Mesothelial cell of epicardium (in vitro differentiated cells): Measurements from ENCODE around the gene DIAPH2. TPM values are rescaled to one million over a fixed set of nuclear protein-coding genes. Genes with fewer than 3 reads are reported as not detected.

Experiments used
- DNase-seq, 2 experiments: peaks; one replicate each; pipeline ENCODE4 v3.0.0; 2021; ENCODE audit warnings: low spot score in 2 of 2; ENCODE audit not compliant: unreplicated experiment in 2 of 2
- H3K27ac Mint-ChIP-seq: 2 replicates; pipeline ENCODE4 v1.8.0; 2021; ENCODE audit warnings: mixed read lengths
- H3K27me3 Mint-ChIP-seq: 2 replicates; pipeline ENCODE4 v1.8.0; 2021; ENCODE audit warnings: low read depth, mixed read lengths
- H3K36me3 Mint-ChIP-seq: 2 replicates; pipeline ENCODE4 v1.8.0; 2021; ENCODE audit warnings: mixed read lengths
- H3K4me1 Mint-ChIP-seq: 2 replicates; pipeline ENCODE4 v1.8.0; 2021; ENCODE audit warnings: mixed read lengths
- H3K4me3 Mint-ChIP-seq: 2 replicates; pipeline ENCODE4 v1.8.0; 2021; ENCODE audit warnings: mild to moderate bottlenecking, moderate library complexity, mixed read lengths
- H3K9me3 Mint-ChIP-seq: 2 replicates; pipeline ENCODE4 v1.8.0; 2021; ENCODE audit warnings: mixed read lengths
- total RNA-seq: library from RNA; stranded (reverse); gene quantifications from 3 replicates; pipeline ENCODE4 v1.2.1, GENCODE V29; 2021
- TF ChIP-seq, protein P1 (sequence below): fragments of 200-600 bp; sonication (generic); IDR thresholded peaks from one replicate; pipeline ENCODE4 v1.5.0; 2021; ENCODE audit warnings: antibody characterized with exemption; ENCODE audit not compliant: unreplicated experiment

Gene DIAPH2
- total RNA-seq, 1 donor from 2014 or later: 19.2 TPM

GRCh38 chrX:97210501-97210900, 525.9 kb downstream of the DIAPH2 start:
- Mint-ChIP-seq H3K4me3 (no peak overlapping the region), H3K9me3 (no peaks in the 10 kb centered on the region), H3K36me3 (no peaks in the 10 kb centered on the region), H3K27ac (no peak overlapping the region), H3K4me1 (peaks cover 5% of the 10 kb centered on the region), H3K27me3 (no peaks in the 10 kb centered on the region)
- no peak for DNase-seq
- TF ChIP-seq, protein P1, sequence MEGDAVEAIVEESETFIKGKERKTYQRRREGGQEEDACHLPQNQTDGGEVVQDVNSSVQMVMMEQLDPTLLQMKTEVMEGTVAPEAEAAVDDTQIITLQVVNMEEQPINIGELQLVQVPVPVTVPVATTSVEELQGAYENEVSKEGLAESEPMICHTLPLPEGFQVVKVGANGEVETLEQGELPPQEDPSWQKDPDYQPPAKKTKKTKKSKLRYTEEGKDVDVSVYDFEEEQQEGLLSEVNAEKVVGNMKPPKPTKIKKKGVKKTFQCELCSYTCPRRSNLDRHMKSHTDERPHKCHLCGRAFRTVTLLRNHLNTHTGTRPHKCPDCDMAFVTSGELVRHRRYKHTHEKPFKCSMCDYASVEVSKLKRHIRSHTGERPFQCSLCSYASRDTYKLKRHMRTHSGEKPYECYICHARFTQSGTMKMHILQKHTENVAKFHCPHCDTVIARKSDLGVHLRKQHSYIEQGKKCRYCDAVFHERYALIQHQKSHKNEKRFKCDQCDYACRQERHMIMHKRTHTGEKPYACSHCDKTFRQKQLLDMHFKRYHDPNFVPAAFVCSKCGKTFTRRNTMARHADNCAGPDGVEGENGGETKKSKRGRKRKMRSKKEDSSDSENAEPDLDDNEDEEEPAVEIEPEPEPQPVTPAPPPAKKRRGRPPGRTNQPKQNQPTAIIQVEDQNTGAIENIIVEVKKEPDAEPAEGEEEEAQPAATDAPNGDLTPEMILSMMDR: no peak

- H3K36me3 Mint-ChIP-seq: no peaks in the 10 kb centered on the region
- peaks cover 6% of the 10 kb centered on the region for H3K4me1 Mint-ChIP-seq
- no peaks in the 10 kb centered on the region for H3K9me3 Mint-ChIP-seq
- H3K27ac Mint-ChIP-seq: no peak overlapping the region
- no peak for DNase-seq
- no peaks in the 10 kb centered on the region for H3K27me3 Mint-ChIP-seq
- TF ChIP-seq, protein P1: no peak
- no peak overlapping the region for H3K4me3 Mint-ChIP-seq
Measured at GRCh38 chrX:97211070-97211469, 526.4 kb downstream of the DIAPH2 start.

- DNase-seq: no peak
- H3K36me3 Mint-ChIP-seq: no peaks in the 10 kb centered on the region
- TF ChIP-seq, protein P1: no peak
- no peaks in the 10 kb centered on the region for H3K9me3 Mint-ChIP-seq
- H3K4me1 Mint-ChIP-seq: peaks cover 16% of the 10 kb centered on the region
- no peak overlapping the region for H3K4me3 Mint-ChIP-seq
- H3K27me3 Mint-ChIP-seq: no peaks in the 10 kb centered on the region
- H3K27ac Mint-ChIP-seq: no peak overlapping the region
Measured at GRCh38 chrX:97215186-97215585, 530.5 kb downstream of the DIAPH2 start.

GRCh38 chrX:97224148-97224547, 539.5 kb downstream of the DIAPH2 start:
- TF ChIP-seq, protein P1: no peak
- no peaks in the 10 kb centered on the region for H3K9me3 Mint-ChIP-seq
- DNase-seq: no peak
- peaks cover 21% of the 10 kb centered on the region for H3K4me1 Mint-ChIP-seq
- no peaks in the 10 kb centered on the region for H3K36me3 Mint-ChIP-seq
- no peaks in the 10 kb centered on the region for H3K27me3 Mint-ChIP-seq
- H3K27ac Mint-ChIP-seq: no peak overlapping the region
- no peak overlapping the region for H3K4me3 Mint-ChIP-seq

- Mint-ChIP-seq H3K4me1 (peaks cover 12% of the 10 kb centered on the region), H3K27me3 (no peaks in the 10 kb centered on the region), H3K36me3 (no peaks in the 10 kb centered on the region), H3K4me3 (no peak overlapping the region), H3K27ac (no peak overlapping the region), H3K9me3 (no peaks in the 10 kb centered on the region)
- TF ChIP-seq, protein P1: no peak
- DNase-seq: no peak
Measured at GRCh38 chrX:97229318-97229717, 544.7 kb downstream of the DIAPH2 start.

GRCh38 chrX:97230948-97231347, 546.3 kb downstream of the DIAPH2 start:
- TF ChIP-seq, protein P1: no peak
- Mint-ChIP-seq H3K9me3 (no peaks in the 10 kb centered on the region), H3K4me1 (peaks cover 8% of the 10 kb centered on the region), H3K36me3 (no peaks in the 10 kb centered on the region), H3K27me3 (no peaks in the 10 kb centered on the region), H3K4me3 (no peak overlapping the region), H3K27ac (no peak overlapping the region)
- DNase-seq: no peak
